NOMO-1 treated with DMSO at 0.1 percent for 48 hours (cell line): ENCODE data around the gene ERGIC3.

Experiments
- DNase-seq: peaks from one replicate; lab custom pipeline; 2025; ENCODE audit not compliant: unreplicated experiment; lab: John Stamatoyannopoulos, UW

The ERGIC3 gene

DNA sequence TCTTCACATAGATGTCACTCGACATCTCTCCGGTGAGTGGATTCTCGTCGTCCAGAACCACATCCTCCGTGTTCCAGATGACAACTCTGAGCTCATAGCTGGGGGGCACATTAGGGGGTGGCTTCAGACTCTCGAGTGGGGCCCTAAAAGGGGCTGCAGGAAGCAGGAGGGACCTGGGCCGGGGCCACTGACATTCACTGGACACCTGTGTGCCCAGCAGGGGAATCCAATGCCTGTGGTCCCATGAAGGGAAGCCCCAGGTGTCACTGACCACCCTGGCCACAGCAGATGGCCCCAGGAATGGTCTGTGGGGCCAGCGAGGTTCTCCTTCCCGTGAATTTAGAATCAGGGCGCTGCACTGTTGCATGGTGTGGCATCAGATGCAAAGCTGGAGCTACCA lies 18.7 kb downstream of the ERGIC3 start:
- no peak for DNase-seq

DNA sequence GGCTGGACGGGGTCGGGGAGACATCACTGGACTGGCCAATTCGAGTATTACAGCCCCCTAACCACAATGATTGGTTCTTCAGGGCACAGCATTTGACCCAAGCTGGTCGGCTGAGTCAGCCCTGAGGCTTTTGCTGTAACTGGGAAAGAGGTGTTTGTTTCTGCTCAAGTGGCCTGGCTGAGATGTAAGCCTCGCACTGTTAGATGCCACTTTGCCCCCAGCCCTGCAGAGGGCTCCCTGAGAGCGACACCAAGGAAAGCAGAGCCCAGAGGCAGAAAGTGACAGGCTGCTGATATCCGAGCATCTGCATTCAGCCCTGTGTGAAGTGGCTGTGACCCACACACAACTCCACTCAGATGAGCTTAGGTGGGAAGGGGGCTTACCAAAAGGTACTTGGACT lies 19.4 kb downstream of the ERGIC3 start:
- no peak for DNase-seq

GRCh38 chr20:35561671-35562070 lies 19.8 kb downstream of the ERGIC3 start:
- no peak for DNase-seq

- DNase-seq, result no peak
Observed at GRCh38 chr20:35562541-35563110, 20.7 kb downstream of the ERGIC3 start.

DNA sequence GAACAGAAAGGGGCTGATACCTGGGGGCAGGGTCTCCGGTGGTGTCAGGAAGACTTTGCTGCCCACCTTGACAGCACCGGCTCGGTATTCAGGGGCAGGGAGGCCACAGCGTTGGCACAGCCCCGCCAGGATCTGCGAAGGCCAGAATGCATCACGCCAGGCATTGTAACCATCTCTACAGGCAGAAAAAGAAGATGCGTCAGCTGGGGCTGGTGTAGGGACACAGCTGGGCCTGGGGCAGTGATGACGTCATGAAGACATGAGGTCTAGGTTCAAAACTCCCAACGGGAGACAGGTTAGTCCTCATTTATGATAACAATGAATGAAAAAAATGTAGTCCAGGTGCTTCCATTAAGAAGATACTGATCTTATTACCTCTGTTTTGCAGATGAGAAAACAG lies 22.0 kb downstream of the ERGIC3 start:
- no peak for DNase-seq

DNA sequence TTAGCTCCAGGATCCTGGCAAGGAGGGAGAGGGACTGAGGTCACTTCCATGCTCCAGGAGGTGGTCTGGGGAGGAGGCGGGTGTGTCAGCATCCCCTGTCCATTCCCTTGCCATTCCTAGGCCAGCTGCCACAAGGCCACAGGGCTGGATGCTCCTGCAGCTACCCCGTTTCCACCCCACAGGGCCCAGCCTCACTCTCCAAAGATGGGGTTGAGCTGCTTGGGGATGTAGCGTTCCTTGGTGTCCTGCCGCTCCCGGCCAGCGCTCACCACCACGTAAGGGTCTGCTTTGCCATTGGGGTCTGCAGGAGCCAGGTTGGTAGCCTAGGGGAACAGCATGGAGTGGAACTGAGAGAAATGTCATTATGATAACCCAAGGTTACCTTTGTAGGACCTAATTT lies 23.0 kb downstream of the ERGIC3 start:
- no peak for DNase-seq

DNA sequence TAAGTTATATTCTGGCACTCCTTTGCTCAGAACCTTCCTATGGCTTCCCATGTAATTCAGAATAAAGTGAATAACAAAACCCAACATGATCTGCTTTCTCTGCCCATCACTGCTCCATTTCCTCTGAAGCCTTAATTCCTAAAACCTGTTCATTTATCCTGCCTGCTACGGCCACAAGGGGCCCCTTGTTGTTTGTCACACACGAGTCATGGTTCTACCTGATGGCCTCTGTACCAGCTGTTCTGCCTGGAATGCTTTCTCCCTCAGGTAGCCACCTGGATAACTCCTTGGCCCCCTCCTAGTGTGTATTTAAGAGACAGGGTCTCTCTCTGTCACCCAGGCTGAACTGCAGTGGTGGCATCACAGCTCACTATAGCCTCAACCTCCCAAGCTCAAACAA lies 26.8 kb downstream of the ERGIC3 start:
- no peak for DNase-seq

GRCh38 chr20:35571555-35571954 lies 29.7 kb downstream of the ERGIC3 start:
- no peak for DNase-seq

- DNase-seq, result no peak
Observed at GRCh38 chr20:35572838-35573237, 31.0 kb downstream of the ERGIC3 start.

- DNase-seq, result no peak
Observed at GRCh38 chr20:35575958-35576357, 34.1 kb downstream of the ERGIC3 start.

GRCh38 chr20:35576816-35577215 lies 34.9 kb downstream of the ERGIC3 start:
- DNase-seq, result no peak

DNA sequence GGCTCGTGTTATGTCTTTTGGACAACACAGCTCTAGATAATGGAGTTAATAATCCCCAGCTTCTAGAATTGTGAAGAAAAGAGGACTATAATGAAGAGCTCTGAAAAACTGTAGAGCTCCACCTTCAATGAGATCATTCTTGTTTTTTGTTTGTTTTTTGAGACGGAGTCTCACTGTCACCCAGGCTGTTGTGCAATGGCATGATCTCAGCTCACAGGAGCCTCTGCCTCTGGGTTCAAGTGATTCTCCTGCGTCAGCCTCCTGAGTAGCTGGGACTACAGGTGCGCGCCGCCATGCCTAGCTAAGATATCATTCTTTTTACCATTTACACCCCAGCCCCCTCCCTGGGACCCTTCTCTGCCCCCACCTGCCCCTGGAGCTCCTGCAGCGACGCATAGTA lies 36.6 kb downstream of the ERGIC3 start:
- no peak for DNase-seq

- DNase-seq, result no peak
Observed at GRCh38 chr20:35579196-35579595, 37.3 kb downstream of the ERGIC3 start.

DNA sequence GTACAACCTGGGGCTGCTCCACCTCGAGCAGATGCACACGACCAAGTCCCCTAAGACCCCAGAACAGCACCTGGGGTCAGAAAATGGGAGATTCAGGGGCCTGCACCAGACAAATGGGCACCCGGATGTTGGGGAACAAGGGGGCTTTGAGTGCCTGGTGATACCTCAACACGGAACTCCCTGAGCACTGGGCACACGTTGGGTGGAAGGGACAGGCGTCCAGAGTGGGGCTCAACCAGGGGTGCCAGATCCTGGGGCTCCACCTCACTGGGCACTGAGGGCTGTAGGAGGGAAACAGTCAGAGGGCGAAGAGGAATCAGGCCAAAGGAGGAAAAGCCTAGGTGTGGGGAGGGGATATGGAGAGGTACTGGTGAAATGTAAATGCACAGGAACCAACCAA lies 40.3 kb downstream of the ERGIC3 start:
- DNase-seq, result no peak

DNA sequence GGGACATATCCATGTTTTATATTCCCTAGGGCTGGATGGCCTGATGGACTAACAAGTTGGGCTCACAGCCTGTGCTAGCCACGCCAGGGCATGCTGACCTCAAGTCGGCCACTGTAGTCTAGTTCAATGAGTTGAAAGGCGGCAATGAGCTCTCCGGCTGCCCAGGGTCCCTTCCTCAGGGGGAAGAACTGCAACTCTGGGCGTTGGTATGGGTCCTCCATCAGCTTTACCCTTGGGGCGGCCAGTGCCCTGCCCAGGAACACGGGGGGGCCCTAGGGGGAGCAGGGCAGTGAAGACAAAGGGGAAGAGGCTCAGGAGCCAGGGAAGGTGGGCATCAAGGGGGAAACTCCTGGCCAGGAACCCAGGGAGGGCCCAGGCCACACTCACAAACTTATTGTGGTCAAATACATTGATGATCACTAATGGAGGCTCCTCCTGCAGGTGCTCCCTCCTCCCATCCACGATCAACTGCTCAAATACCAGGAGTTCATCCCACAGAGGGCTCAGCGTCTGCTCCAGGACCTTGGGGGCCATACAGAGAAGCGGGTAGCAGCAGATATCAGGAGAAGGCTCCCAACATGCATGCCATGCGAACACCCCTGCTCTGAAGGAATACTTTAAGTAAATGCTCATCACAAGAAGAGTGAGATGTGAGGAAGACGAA lies 41.0 kb downstream of the ERGIC3 start:
- no peak for DNase-seq

GRCh38 chr20:35583636-35584560 lies 42.0 kb downstream of the ERGIC3 start:
- DNase-seq, result no peak

DNA sequence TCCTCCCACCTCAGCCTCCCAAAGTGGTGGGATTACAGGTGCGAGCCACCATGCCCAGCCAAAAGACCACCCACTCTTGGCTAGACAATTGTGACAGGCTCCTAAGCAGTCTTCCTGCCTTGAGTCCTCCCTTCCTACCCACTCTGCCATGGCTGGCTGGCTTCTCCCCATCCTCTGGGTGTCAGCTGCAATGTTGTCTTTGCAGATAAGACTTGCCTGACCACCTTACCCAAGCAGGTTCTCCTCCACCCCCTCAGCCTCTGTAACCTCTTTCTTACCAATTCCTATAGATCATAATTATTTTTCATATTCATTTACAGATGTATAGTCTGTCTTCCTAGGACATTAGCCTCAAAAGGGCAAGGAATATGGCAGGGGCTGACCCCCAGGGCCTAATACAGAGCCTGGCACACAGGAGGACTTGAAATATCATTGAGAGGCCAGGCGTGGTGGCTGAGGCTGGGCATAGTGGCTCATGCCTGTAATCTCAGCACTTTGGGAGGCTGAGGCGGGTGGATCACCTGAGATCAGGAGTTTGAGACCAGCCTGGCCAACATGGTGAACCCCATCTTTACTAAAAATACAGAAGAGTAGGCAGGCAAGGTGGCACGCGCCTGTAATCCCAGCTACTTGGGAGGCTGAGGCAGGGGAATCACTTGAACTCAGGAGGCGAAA lies 45.0 kb downstream of the ERGIC3 start:
- DNase-seq, result no peak

DNA sequence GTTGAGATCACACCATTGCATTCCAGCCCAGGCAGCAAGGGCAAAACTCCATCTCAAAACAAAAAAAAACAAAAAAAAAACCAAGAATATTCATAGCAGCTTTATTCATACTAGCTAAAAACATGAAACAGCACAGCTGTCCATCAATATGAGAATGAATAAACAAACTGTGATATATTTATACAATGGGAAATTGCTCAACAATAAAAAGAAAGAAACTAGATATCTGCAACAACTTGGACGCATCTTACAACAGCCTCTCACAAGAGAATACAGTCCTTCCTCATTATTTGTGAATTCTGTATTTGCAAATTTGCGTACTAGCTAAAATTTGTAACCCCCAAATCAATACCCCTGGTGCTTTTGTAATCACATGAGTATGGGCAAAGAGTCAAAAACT lies 45.6 kb downstream of the ERGIC3 start:
- no peak for DNase-seq

GRCh38 chr20:35588397-35588796 lies 46.5 kb downstream of the ERGIC3 start:
- no peak for DNase-seq

DNA sequence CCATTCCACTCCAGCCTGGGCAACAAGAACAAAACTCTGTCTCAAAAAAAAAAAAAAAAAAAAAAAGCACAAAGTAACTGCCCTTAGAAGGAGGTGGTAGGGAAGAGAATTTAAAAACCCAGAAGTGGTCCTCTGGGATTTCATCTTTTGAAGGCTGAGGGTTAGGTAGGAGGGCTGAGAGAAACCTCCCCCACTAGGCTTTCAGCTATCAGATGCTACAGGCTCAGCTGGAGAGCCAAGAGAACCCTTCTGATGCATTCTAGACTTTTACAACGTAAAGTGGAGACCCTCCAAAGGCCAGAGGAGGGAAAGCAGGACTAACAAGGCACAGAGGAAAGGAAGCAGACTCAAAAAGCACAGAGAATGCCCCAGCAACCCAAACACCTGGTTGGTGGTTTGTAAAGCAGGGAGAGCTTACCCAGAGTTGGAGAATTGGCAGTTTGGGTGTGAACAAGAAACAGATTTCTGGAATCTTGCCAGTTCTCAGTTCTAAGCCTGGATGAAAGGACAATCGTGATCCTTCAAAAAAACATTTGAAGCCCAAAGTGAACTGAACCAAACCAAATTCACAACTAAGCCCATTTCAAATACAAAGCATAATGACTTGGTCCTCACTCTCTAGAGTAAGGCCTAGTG lies 50.6 kb downstream of the ERGIC3 start:
- no peak for DNase-seq

DNA sequence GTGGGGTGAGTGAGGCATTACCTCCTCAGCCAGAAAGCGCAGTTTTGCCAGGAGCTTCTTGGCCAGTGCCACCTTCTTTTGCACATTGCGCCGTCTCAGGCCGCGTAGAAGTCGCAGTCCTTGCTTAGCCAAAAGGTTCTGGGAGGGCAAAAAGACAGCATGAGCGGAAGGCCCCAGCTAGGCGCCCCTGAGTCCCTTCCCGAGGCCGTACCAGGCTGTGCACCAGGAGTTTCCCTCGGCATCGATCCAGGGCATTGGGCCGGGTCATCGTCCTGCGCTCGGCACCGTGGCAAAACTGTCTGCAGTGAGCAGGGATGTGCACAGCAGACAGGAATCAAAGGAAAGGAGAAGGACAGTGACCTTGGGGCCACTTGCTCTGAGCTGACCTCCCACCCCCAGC lies 53.6 kb downstream of the ERGIC3 start:
- no peak for DNase-seq
